Calu3 (cell line): ENCODE results near the gene SGK1. TPM values are rescaled to one million over a fixed set of nuclear protein-coding genes. Genes with fewer than 3 reads are reported as not detected.
"Not testable (repeated sequence)": the region's sequence is repeated elsewhere in the genome, so short reads cannot be mapped to it uniquely, and the experiment has no call there.

Source experiments
- BruUV-seq: library from RNA; stranded (reverse); fragments of 400-500 nt; replicated peaks from 2 replicates; lab custom pipeline; 2021; lab: Mats Ljungman, UMichigan
- CTCF ChIA-PET: fragments of 300-600 bp; sonication (Branson Sonifier 250); formaldehyde crosslinking; loops from one replicate; lab custom pipeline; 2022; ENCODE audit warnings: antibody characterized with exemption; lab: Charles Lee
- DNase-seq: peaks from one replicate; pipeline ENCODE4 v3.0.0; 2022
- H3K27ac Mint-ChIP-seq: one replicate; pipeline ENCODE4 v1.8.0; 2022; ENCODE audit warnings: mixed read lengths; ENCODE audit not compliant: unreplicated experiment
- H3K27me3 Mint-ChIP-seq: one replicate; pipeline ENCODE4 v1.8.0; 2022; ENCODE audit warnings: mixed read lengths; ENCODE audit not compliant: unreplicated experiment
- H3K36me3 Mint-ChIP-seq: one replicate; pipeline ENCODE4 v1.8.0; 2022; ENCODE audit warnings: mild to moderate bottlenecking, moderate library complexity, mixed read lengths; ENCODE audit not compliant: insufficient read depth, unreplicated experiment
- H3K4me1 Mint-ChIP-seq: one replicate; pipeline ENCODE4 v1.8.0; 2022; ENCODE audit warnings: mild to moderate bottlenecking, low read depth, mixed read lengths; ENCODE audit not compliant: unreplicated experiment
- H3K4me3 Mint-ChIP-seq: one replicate; pipeline ENCODE4 v1.8.0; 2022; ENCODE audit warnings: mild to moderate bottlenecking, low read depth, moderate library complexity, mixed read lengths; ENCODE audit not compliant: unreplicated experiment
- H3K9me3 Mint-ChIP-seq: one replicate; pipeline ENCODE4 v1.8.0; 2022; ENCODE audit warnings: low read depth, mixed read lengths; ENCODE audit not compliant: unreplicated experiment
- intact Hi-C: fragments of 100-400 bp; cut with micrococcal nuclease; formaldehyde crosslinking; loops from one replicate; pipeline ENCODE4 v1.10.0; 2022; ENCODE audit not compliant: unreplicated experiment
- total RNA-seq: library from RNA; stranded (reverse); gene quantifications from 2 replicates; pipeline ENCODE4 v1.2.3, GENCODE V29; 2022
- TF ChIP-seq, protein P1 (sequence below): fragments of 200-600 bp; IDR thresholded peaks from one replicate; pipeline ENCODE4 v1.8.0; 2022; ENCODE audit warnings: antibody characterized with exemption; ENCODE audit not compliant: unreplicated experiment

Gene SGK1
- total RNA-seq, 1 experiment from 2014 or later: 21.8 TPM

DNA sequence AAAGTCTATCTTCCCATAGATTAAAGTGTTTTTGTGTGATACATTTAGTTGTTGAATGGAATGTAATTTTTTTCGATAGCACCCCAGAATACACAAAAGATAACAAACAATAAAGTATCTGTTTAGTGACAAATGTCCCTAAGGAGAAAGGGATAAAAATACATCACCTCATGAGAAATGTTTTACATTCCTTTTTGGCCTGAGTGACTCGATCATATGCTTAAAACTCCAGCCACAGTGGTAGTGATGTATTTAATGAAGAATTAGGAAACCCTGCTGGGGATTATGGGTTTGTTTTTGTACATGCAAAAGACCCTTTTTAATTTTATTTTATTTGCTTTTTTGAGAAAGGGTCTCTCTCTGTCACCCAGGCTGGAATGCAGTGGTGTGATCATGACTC lies 4.3 kb upstream of the SGK1 start:
- H3K9me3 Mint-ChIP-seq: no peaks in the 10 kb centered on the region
- no peak for DNase-seq
- peaks cover 28% of the 10 kb centered on the region for H3K27me3 Mint-ChIP-seq
- peaks cover 3% of the 10 kb centered on the region for H3K36me3 Mint-ChIP-seq
- no peak overlapping the region for H3K4me3 Mint-ChIP-seq
- intact Hi-C loops: no loop called here
- H3K27ac Mint-ChIP-seq: no peak overlapping the region
- peaks cover 9% of the 10 kb centered on the region for H3K4me1 Mint-ChIP-seq
- no TSS peak for BruUV-seq
- TF ChIP-seq, protein P1, sequence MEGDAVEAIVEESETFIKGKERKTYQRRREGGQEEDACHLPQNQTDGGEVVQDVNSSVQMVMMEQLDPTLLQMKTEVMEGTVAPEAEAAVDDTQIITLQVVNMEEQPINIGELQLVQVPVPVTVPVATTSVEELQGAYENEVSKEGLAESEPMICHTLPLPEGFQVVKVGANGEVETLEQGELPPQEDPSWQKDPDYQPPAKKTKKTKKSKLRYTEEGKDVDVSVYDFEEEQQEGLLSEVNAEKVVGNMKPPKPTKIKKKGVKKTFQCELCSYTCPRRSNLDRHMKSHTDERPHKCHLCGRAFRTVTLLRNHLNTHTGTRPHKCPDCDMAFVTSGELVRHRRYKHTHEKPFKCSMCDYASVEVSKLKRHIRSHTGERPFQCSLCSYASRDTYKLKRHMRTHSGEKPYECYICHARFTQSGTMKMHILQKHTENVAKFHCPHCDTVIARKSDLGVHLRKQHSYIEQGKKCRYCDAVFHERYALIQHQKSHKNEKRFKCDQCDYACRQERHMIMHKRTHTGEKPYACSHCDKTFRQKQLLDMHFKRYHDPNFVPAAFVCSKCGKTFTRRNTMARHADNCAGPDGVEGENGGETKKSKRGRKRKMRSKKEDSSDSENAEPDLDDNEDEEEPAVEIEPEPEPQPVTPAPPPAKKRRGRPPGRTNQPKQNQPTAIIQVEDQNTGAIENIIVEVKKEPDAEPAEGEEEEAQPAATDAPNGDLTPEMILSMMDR: no peak
- CTCF ChIA-PET: no interaction called here

DNA sequence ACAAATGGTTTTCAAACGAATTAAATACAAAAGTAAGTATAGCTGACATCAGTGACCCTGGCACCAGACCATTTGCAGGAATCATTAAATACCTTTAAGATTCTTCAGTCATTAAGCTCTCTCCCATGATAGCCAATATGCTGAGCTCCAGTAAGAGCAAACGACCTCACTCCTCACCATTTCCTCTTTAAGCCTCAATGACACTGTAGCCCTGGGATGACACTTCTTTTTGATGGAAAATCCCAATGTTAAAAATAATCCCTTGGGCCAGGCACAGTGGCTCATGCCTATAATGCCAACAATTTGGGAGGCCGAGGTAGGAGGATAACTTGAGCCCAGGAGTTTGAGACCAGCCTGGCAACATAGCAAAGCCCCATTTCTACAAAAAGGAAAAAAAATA lies 3.3 kb upstream of the SGK1 start:
- Mint-ChIP-seq H3K9me3 (no peaks in the 10 kb centered on the region), H3K27ac (no peak overlapping the region), H3K36me3 (peaks cover 3% of the 10 kb centered on the region), H3K4me1 (peaks cover 9% of the 10 kb centered on the region), H3K4me3 (no peak overlapping the region), H3K27me3 (peaks cover 37% of the 10 kb centered on the region)
- CTCF ChIA-PET: no interaction called here
- TF ChIP-seq, protein P1: no peak
- no peak for DNase-seq
- BruUV-seq: no TSS peak
- intact Hi-C loops: no loop called here

DNA sequence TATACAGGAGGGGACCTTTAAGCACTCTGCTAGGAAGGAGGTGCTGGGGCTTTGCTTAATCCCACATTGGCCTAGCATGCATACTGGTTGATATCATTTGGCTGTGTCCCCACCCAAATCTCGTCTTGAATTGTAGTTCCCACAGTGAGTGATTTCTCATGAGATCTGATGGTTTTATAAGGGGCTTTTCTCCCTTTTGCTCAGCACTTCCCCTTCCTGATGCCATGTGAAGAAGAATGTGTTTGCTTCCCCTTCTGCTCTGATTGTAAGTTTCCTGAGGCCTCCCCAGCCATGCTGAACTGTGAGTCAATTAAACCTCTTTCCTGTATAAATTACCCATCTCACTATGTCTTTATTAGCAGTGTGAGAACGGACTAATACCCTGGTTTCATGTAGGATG lies 1.8 kb upstream of the SGK1 start:
- BruUV-seq, DNase-seq, CTCF ChIA-PET, H3K36me3 Mint-ChIP-seq, H3K9me3 Mint-ChIP-seq, H3K27ac Mint-ChIP-seq, H3K4me1 Mint-ChIP-seq, intact Hi-C loops, H3K4me3 Mint-ChIP-seq: not testable (repeated sequence)
- peaks cover 42% of the 10 kb centered on the region for H3K27me3 Mint-ChIP-seq

DNA sequence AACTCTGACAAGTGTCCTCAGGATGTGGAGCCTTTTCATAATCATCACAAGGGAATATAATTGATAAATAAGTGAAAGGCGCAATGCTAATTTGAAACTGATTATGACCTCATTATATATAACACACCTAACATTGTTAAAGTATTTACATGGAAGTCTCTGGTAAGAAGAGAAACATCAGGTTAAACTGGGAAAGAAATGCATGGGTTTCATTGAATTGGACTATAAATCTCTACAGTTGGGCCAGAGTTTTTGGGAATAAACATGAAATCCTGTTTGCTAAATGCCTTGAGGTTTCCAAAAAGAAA lies 1.0 kb upstream of the SGK1 start:
- CTCF ChIA-PET: no interaction called here
- Mint-ChIP-seq H3K36me3 (peaks cover 3% of the 10 kb centered on the region), H3K27ac (no peak overlapping the region), H3K9me3 (no peaks in the 10 kb centered on the region), H3K4me3 (no peak overlapping the region), H3K27me3 (peaks cover 42% of the 10 kb centered on the region), H3K4me1 (peaks cover 9% of the 10 kb centered on the region)
- no peak for DNase-seq
- BruUV-seq: no TSS peak
- TF ChIP-seq, protein P1: no peak
- intact Hi-C loops: no loop called here

DNA sequence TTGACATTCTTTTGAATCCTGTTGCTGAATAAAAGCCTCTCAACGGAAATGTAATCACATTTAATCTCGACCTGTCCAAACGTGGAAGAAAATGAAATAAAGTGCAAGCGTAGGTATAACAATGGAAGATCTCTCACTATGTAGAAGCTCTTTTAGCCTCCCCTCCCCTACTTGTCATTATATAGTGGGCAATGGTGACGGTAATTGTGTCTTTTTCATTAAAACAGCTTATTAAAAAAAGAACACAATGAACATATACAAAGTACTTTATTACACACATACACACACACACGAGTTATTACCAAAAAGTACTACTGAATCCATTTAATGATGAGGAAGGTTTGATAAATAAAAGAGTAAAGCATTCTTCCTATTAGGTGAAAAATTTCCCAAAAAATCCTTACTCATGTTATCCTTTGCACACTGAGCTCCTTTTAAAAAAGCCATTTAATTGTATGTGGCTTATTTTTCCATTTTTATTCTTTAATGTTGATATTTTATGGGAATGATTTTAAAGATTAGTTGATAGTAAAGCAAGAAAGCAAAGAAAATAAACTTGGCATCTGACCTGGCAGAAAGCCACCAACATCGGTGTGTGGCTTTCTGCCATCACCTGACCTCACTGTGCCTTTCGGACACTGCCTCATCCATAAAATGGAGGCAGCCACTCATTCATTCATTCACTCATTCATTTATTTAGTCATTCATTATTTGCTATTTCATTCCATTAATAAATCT lies 493 bp upstream of the SGK1 start:
- no TSS peak for BruUV-seq
- Mint-ChIP-seq H3K4me1 (peaks cover 9% of the 10 kb centered on the region), H3K27me3 (peaks cover 45% of the 10 kb centered on the region), H3K36me3 (peaks cover 3% of the 10 kb centered on the region), H3K9me3 (no peaks in the 10 kb centered on the region), H3K4me3 (peak overlapping the region; percentile 69), H3K27ac (no peak overlapping the region)
- intact Hi-C loops: no loop called here
- CTCF ChIA-PET: interaction anchor here (0.6 kb wide), 1 partner anchor 33 kb away, joined by 3 read pairs; no protein-coding TSS in a partner anchor
- DNase-seq: no peak
- TF ChIP-seq, protein P1: no peak
